Tibial artery (tissue), 4 donors: ENCODE measurements around the gene WDR74.

Source experiments
- DNase-seq, 2 donors: peaks; one replicate each; pipeline ENCODE4 v3.0.0-alpha.2; 2019
- H3K27ac ChIP-seq, 2 donors: fragments of 200-600 bp; sonication (generic) in 1 of 2; 1 replicate in 1 of 2; 2 replicates in 1 of 2; pipeline ENCODE4 v1.5.1; 2018 to 2019; ENCODE audit warnings: mild to moderate bottlenecking in 1 of 2
- H3K27me3 ChIP-seq, 2 donors: fragments of 200-600 bp; sonication (generic) in 1 of 2; one replicate each; pipeline versions ENCODE4 v1.5.1 to v1.6.0; 2016 to 2019
- H3K36me3 ChIP-seq, 3 donors: fragments of 200-600 bp; sonication (generic) in 2 of 3; one replicate each; pipeline ENCODE4 v1.5.1; 2016 to 2019; ENCODE audit warnings: mild to moderate bottlenecking in 2 of 3
- H3K4me1 ChIP-seq, 4 donors: fragments of 200-600 bp; sonication (generic) in 2 of 4; 1 replicate in 3 of 4; 2 replicates in 1 of 4; pipeline ENCODE4 v1.5.1; 2016 to 2019
- H3K4me3 ChIP-seq, 2 donors: fragments of 200-600 bp; sonication (generic) in 1 of 2; 1 replicate in 1 of 2; 2 replicates in 1 of 2; pipeline ENCODE4 v1.5.1; 2018 to 2019; ENCODE audit warnings: mild to moderate bottlenecking in 2 of 2
- H3K9me3 ChIP-seq, 3 donors: fragments of 200-600 bp; sonication (generic) in 1 of 3; one replicate each; pipeline ENCODE4 v1.5.1; 2016 to 2019
- intact Hi-C: fragments of 100-400 bp; cut with DNase I; formaldehyde crosslinking; loops from one replicate; pipeline ENCODE4 v1.15.0; 2023; ENCODE audit warnings: low total_unique reads
- TF ChIP-seq, protein P1 (sequence below), 2 experiments: fragments of 200-600 bp in 1 of 2; fragments of 450-650 bp in 1 of 2; IDR thresholded peaks; one replicate each; pipeline ENCODE4 v1.5.1; 2017 to 2019; ENCODE audit warnings: antibody characterized with exemption in 2 of 2, mild to moderate bottlenecking in 1 of 2, moderate library complexity in 1 of 2

The WDR74 gene

DNA sequence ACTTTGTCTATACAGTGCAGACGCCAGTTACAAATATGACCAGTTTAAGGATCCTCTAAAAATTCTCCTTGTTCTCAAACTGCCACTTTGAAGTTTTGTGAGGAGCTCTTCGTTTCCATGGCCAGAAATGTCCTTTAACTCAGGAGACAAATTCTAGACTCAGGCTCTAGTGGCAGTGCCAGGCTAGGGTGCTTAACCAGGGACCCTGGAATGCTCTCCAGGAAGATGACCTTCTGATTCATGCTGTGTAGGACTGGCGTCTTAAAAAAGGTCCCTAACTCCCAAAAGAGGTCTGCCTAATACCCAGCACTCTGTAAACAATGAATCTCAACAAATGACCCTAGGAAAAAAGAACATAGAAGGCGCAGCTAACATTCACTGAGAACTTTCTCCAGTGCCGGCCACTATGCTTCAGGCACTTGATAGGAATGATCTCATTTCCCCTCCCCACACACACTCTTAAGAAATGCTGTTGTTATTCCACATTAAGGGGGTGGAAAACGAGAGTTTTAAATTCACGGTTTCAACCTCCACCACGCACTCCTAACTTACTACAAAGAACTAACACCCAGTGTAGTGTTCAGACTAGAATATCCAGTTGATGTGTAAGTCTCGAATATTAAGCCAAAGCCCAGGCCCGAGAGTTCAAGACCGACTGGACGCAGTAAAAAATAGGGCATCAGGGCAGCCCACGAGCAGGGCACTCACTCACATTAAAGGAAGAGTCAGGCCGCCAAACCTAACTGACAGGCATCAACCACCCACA lies 34.9 kb downstream of the WDR74 start:
- Histone ChIP-seq H3K4me3 (peak overlapping the region; percentile 81 to 82), H3K27me3 (no peaks in the 10 kb centered on the region), H3K9me3 (no peaks in the 10 kb centered on the region), H3K36me3 (peaks cover 40 to 53% (median 43%) of the 10 kb centered on the region in 3 donors), H3K4me1 (peaks cover 0 to 25% (median 23%) of the 10 kb centered on the region in 4 donors), H3K27ac (peak overlapping the region; percentile 89 to 95)
- no peak for DNase-seq
- TF ChIP-seq, protein P1, sequence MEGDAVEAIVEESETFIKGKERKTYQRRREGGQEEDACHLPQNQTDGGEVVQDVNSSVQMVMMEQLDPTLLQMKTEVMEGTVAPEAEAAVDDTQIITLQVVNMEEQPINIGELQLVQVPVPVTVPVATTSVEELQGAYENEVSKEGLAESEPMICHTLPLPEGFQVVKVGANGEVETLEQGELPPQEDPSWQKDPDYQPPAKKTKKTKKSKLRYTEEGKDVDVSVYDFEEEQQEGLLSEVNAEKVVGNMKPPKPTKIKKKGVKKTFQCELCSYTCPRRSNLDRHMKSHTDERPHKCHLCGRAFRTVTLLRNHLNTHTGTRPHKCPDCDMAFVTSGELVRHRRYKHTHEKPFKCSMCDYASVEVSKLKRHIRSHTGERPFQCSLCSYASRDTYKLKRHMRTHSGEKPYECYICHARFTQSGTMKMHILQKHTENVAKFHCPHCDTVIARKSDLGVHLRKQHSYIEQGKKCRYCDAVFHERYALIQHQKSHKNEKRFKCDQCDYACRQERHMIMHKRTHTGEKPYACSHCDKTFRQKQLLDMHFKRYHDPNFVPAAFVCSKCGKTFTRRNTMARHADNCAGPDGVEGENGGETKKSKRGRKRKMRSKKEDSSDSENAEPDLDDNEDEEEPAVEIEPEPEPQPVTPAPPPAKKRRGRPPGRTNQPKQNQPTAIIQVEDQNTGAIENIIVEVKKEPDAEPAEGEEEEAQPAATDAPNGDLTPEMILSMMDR (IDR thresholded peaks at IDR 0.05): no peak
- intact Hi-C loops: no loop called here

DNA sequence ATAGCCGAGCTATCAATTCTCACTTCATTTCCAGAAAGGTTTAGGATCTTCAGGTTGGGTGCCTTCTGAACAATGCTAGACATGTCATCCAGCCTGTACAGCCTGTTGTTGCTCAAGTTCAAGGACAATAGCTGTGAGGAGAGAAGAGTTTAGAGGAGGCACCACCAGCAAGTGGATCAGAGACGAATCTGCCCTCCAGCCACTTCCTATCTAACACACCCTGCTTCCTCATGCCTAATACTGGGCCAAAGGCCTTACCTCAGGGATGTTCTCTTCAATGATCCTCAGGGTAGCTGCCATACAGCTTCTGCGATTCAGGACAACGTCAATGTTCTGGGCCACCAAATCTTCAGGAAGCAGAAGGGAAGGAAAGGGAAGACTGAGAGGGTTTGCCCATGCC lies 38.3 kb downstream of the WDR74 start:
- Histone ChIP-seq H3K36me3 (peaks cover 75 to 77% (median 76%) of the 10 kb centered on the region in 3 donors), H3K4me3 (no peak overlapping the region), H3K4me1 (peaks cover 0 to 22% (median 17%) of the 10 kb centered on the region in 4 donors), H3K9me3 (no peaks in the 10 kb centered on the region), H3K27me3 (no peaks in the 10 kb centered on the region), H3K27ac (no peak overlapping the region)
- no peak for DNase-seq
- TF ChIP-seq, protein P1 (IDR thresholded peaks at IDR 0.05): no peak
- intact Hi-C loops: no loop called here

DNA sequence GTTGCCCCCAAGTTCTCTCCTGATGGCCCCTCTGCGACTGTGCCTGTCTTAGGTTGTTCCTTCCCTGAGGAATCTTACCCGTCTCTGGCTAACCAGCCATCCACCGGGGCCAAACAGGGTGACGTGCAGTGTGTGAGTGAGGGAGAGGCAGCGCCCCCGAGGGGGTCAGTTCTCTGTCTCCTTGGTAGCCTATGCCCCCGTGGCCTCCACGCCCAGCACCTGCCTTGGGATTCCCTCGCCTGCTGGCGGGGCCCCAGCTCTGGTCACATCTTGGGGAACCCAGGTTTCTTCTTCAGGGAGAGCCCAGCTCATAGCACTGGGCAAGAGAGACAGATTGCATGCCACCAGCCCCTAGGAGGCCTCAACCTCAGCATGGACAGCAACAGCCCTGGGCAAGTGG lies 39.9 kb downstream of the WDR74 start:
- intact Hi-C loops: no loop called here
- H3K27me3 ChIP-seq: no peaks in the 10 kb centered on the region
- no peak overlapping the region for H3K4me3 ChIP-seq
- TF ChIP-seq, protein P1 (IDR thresholded peaks at IDR 0.05): no peak
- H3K4me1 ChIP-seq: peaks cover 0 to 14% (median 13%) of the 10 kb centered on the region in 4 donors
- DNase-seq: no peak
- no peak overlapping the region for H3K27ac ChIP-seq
- no peaks in the 10 kb centered on the region for H3K9me3 ChIP-seq
- H3K36me3 ChIP-seq: peaks cover 91 to 93% (median 92%) of the 10 kb centered on the region in 3 donors

DNA sequence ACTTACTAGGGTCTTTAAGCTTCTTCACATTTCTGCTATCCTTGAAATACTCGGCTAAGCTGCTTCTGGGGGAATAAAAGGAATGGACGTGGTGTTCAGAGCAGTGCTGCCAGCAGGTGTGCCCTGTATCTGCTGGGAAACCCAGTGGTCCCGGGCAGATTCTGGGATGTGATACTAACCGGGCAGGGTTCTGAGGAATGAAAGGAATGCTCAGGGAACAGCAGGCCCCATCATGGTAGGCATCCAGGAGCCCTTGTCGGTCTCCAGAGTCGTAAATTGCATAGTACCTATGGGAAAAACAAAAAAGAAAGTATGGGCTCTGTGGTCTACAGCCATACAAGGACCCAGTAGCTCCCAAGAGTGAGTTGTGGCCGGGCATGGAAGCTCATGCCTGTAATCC lies 43.1 kb downstream of the WDR74 start:
- Histone ChIP-seq H3K9me3 (no peaks in the 10 kb centered on the region), H3K4me3 (no peak overlapping the region), H3K27ac (no peak overlapping the region), H3K36me3 (peaks cover 86 to 94% (median 91%) of the 10 kb centered on the region in 3 donors), H3K27me3 (no peaks in the 10 kb centered on the region), H3K4me1 (peaks cover 0 to 11% (median 10%) of the 10 kb centered on the region in 4 donors)
- intact Hi-C loops: no loop called here
- DNase-seq: no peak
- TF ChIP-seq, protein P1 (IDR thresholded peaks at IDR 0.05): no peak

DNA sequence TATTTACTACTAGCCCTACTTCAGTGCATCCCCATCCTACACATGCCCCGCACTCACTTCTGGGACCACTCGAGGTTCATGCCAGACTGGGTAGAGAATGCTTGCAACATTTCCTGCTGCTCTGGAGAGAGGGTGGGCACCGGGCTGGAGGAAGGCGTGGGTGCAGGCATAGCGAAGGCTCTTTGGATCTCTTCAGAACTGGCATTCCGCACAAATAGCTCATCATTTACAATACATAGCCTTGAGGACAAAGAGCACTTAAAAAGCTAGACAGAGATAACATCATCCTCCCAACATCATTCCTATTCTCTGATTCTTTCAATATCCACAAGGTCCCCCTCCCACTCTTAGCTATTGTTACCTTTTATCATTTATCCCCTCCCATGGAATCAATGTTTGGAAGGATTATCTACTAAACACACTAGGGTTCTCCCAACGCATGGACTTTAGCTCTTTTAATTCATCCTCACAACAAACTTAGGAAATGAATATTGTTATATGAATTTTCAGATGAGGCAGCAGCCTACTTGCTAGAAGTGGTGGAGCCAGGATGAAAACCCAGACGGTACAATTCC lies 45.1 kb downstream of the WDR74 start:
- Histone ChIP-seq H3K4me1 (peaks cover 0 to 28% (median 20%) of the 10 kb centered on the region in 4 donors), H3K36me3 (peaks cover 66 to 89% (median 77%) of the 10 kb centered on the region in 3 donors), H3K27me3 (no peaks in the 10 kb centered on the region), H3K4me3 (no peak overlapping the region), H3K9me3 (no peaks in the 10 kb centered on the region), H3K27ac (no peak overlapping the region)
- intact Hi-C loops: loop anchor here (5.0 kb wide), 1 partner anchor 43 kb away; the partner anchor contains the start of gene WDR74
- no peak for DNase-seq
- TF ChIP-seq, protein P1 (IDR thresholded peaks at IDR 0.05): no peak
